Measurements from ENCODE around the gene VPS26B. TPM values are rescaled to one million over a fixed set of nuclear protein-coding genes. Genes with fewer than 3 reads are reported as not detected.

Gene VPS26B
- total and polyA plus RNA-seq, 2 experiments from 2014 or later, result 10.1 to 29.1 TPM

- peaks cover 3% of the 10 kb centered on the region for H3K27me3 Mint-ChIP-seq (ENCODE audit: insufficient read depth, low read depth, poor library complexity)
- DNase-seq (ENCODE audit: low spot score) (no peak), ATAC-seq (no peak)
- Histone ChIP-seq H2AFZ (no peak overlapping the region), H3K79me2 (replicated peaks; ENCODE audit: insufficient read depth) (peaks cover 10% of the 10 kb centered on the region), H3K27ac (ENCODE audit: low read depth) (no peak overlapping the region), H4K20me1 (replicated peaks; ENCODE audit: insufficient read depth) (peaks cover 11% of the 10 kb centered on the region), H3K9me2 (ENCODE audit: insufficient read depth) (no peaks in the 10 kb centered on the region), H3F3A (replicated peaks; ENCODE audit: low read depth) (no peaks in the 10 kb centered on the region), H3K4me3 (no peak overlapping the region), H3K4me1 (ENCODE audit: insufficient read depth) (peaks cover 4% of the 10 kb centered on the region; the same call in 1 of the 2 replicates), H3K4me2 (no peak overlapping the region), H3K36me3 (ENCODE audit: insufficient read depth) (peaks cover 48% of the 10 kb centered on the region), H3K27me3 (ENCODE audit: insufficient read depth) (no peaks in the 10 kb centered on the region)
- TF ChIP-seq ZNF462 (CRISPR knock-in tag; IDR thresholded peaks at IDR 0.05) (no peak), STAT1 (IDR thresholded peaks at IDR 0.05; ENCODE audit: unreplicated experiment) (no peak), CREB1 (CRISPR knock-in tag; IDR thresholded peaks at IDR 0.05; ENCODE audit: low read depth) (no peak)
- TF ChIP-seq, protein P1, sequence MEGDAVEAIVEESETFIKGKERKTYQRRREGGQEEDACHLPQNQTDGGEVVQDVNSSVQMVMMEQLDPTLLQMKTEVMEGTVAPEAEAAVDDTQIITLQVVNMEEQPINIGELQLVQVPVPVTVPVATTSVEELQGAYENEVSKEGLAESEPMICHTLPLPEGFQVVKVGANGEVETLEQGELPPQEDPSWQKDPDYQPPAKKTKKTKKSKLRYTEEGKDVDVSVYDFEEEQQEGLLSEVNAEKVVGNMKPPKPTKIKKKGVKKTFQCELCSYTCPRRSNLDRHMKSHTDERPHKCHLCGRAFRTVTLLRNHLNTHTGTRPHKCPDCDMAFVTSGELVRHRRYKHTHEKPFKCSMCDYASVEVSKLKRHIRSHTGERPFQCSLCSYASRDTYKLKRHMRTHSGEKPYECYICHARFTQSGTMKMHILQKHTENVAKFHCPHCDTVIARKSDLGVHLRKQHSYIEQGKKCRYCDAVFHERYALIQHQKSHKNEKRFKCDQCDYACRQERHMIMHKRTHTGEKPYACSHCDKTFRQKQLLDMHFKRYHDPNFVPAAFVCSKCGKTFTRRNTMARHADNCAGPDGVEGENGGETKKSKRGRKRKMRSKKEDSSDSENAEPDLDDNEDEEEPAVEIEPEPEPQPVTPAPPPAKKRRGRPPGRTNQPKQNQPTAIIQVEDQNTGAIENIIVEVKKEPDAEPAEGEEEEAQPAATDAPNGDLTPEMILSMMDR (conservative IDR thresholded peaks at IDR 0.05; ENCODE audit: low read depth in 2 of 2), result no peak
- TF ChIP-seq, protein P2, sequence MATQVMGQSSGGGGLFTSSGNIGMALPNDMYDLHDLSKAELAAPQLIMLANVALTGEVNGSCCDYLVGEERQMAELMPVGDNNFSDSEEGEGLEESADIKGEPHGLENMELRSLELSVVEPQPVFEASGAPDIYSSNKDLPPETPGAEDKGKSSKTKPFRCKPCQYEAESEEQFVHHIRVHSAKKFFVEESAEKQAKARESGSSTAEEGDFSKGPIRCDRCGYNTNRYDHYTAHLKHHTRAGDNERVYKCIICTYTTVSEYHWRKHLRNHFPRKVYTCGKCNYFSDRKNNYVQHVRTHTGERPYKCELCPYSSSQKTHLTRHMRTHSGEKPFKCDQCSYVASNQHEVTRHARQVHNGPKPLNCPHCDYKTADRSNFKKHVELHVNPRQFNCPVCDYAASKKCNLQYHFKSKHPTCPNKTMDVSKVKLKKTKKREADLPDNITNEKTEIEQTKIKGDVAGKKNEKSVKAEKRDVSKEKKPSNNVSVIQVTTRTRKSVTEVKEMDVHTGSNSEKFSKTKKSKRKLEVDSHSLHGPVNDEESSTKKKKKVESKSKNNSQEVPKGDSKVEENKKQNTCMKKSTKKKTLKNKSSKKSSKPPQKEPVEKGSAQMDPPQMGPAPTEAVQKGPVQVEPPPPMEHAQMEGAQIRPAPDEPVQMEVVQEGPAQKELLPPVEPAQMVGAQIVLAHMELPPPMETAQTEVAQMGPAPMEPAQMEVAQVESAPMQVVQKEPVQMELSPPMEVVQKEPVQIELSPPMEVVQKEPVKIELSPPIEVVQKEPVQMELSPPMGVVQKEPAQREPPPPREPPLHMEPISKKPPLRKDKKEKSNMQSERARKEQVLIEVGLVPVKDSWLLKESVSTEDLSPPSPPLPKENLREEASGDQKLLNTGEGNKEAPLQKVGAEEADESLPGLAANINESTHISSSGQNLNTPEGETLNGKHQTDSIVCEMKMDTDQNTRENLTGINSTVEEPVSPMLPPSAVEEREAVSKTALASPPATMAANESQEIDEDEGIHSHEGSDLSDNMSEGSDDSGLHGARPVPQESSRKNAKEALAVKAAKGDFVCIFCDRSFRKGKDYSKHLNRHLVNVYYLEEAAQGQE (IDR thresholded peaks at IDR 0.05; ENCODE audit: unreplicated experiment), result no peak
- no peaks in the 10 kb centered on the region for H3K9me3 Mint-ChIP-seq
- H3K36me3 Mint-ChIP-seq (ENCODE audit: low read depth), result peaks cover 77% of the 10 kb centered on the region
- no peak overlapping the region for H3K4me3 Mint-ChIP-seq
- peaks cover 11% of the 10 kb centered on the region; the same call in 2 of the 3 replicates for H3K4me1 Mint-ChIP-seq
- no peak overlapping the region for H3K27ac Mint-ChIP-seq
Observed at GRCh38 chr11:134202661-134203060, 21.8 kb upstream of the VPS26B start.
